HepG2 (cell line): ENCODE data around the gene HPGD. TPM values are rescaled to one million over a fixed set of nuclear protein-coding genes. Genes with fewer than 3 reads are reported as not detected.

Experiments
- ATAC-seq: fragments of 200-7000 bp; cut with Tn5 transposase; 3 replicates; pipeline ENCODE4 v1.9.1; 2020; ENCODE audit warnings: mild to moderate bottlenecking, moderate library complexity
- BruUV-seq: library from RNA; stranded (reverse); fragments of 400-500 nt; replicated peaks from 2 replicates; lab custom pipeline; 2021; lab: Mats Ljungman, UMichigan
- CTCF ChIA-PET: fragments of 300-600 bp; formaldehyde crosslinking; extraction: SDS; loops from one replicate; lab custom pipeline; 2021; ENCODE audit warnings: low total read pairs, inconsistent platforms, low intra/inter-chr PET ratio; lab: Yijun Ruan, JAX
- POLR2A ChIA-PET: fragments of 350-600 bp; sonication (Branson Sonifier 250); formaldehyde crosslinking; loops from one replicate; lab custom pipeline; 2020; ENCODE audit warnings: antibody characterized with exemption, inconsistent platforms; lab: Yijun Ruan, JAX
- DNase-seq: peaks from one replicate; pipeline ENCODE4 v3.0.0-alpha.2; 2015; ENCODE audit warnings: low spot score
- FAIRE-seq: peaks from 3 replicates; lab custom pipeline; 2011; peaks lifted over from hg19 to GRCh38; lab: Jason Lieb, UNC
- H2AFZ ChIP-seq: one replicate; pipeline ENCODE4 v1.6.1; 2011; ENCODE audit warnings: low read length, inconsistent platforms
- H3K27ac ChIP-seq: fragments of 300-600 bp; 3 replicates; pipeline ENCODE4 v1.8.0; 2011; ENCODE audit warnings: mixed run types, mild to moderate bottlenecking, mixed read lengths, low read length, inconsistent platforms; ENCODE audit not compliant: insufficient read depth; ENCODE audit errors: extremely low read length
- H3K27me3 ChIP-seq, 2 experiments: fragments of 200-600 bp in 1 of 2; 2 replicates in 1 of 2; 3 replicates in 1 of 2; pipeline versions ENCODE4 v1.6.0 to v1.8.0; 2011; ENCODE audit warnings: low read length in 2 of 2, mild to moderate bottlenecking in 2 of 2, moderate library complexity in 2 of 2, inconsistent platforms in 1 of 2; ENCODE audit not compliant: insufficient read depth in 2 of 2, control insufficient read depth in 1 of 2
- H3K36me3 ChIP-seq, 2 experiments: fragments of 200-600 bp in 1 of 2; replicated peaks in 1 of 2; 2 replicates in 1 of 2; 3 replicates in 1 of 2; pipeline versions ENCODE4 v1.5.1 to v1.8.0; 2011; ENCODE audit warnings: low read length in 2 of 2, inconsistent platforms in 1 of 2; ENCODE audit not compliant: insufficient read depth in 2 of 2, control insufficient read depth in 1 of 2
- H3K4me1 ChIP-seq: 2 replicates; pipeline ENCODE4 v1.5.1; 2012; ENCODE audit warnings: low read length, inconsistent platforms; ENCODE audit not compliant: insufficient read depth
- H3K4me2 ChIP-seq: 2 replicates; pipeline ENCODE4 v1.6.0; 2011; ENCODE audit warnings: low read depth, low read length, inconsistent platforms
- H3K4me3 ChIP-seq, 3 experiments: fragments of 200-600 bp in 1 of 3; sonication (generic), shearing (Covaris generic) in 1 of 3; replicated peaks in 1 of 3; 2 replicates each; pipeline ENCODE4 v1.5.1; 2011 to 2016; ENCODE audit warnings: low read length in 3 of 3, inconsistent platforms in 2 of 3, low read depth in 2 of 3, mild to moderate bottlenecking in 2 of 3, control low read depth in 1 of 3, mixed read lengths in 1 of 3; ENCODE audit not compliant: insufficient read depth in 1 of 3
- H3K79me2 ChIP-seq: one replicate; pipeline ENCODE4 v1.6.1; 2011; ENCODE audit warnings: low read length, inconsistent platforms; ENCODE audit not compliant: insufficient read depth
- H3K9ac ChIP-seq: 2 replicates; pipeline ENCODE4 v1.6.0; 2011; ENCODE audit warnings: mild to moderate bottlenecking, low read depth, low read length, inconsistent platforms; ENCODE audit not compliant: insufficient read depth
- H3K9me3 ChIP-seq: 2 replicates; pipeline ENCODE4 v1.5.1; 2012; ENCODE audit warnings: mild to moderate bottlenecking, low read length
- H4K20me1 ChIP-seq: 2 replicates; pipeline ENCODE4 v1.6.0; 2011; ENCODE audit warnings: inconsistent platforms, mild to moderate bottlenecking, low read length, moderate library complexity; ENCODE audit not compliant: insufficient read depth
- AHDC1 ChIP-seq: sonication (generic); formaldehyde crosslinking; IDR thresholded peaks from 2 replicates; pipeline ENCODE4 v1.5.1; 2020; ENCODE audit warnings: mild to moderate bottlenecking, missing genetic modification reagents, borderline replicate concordance
- PRDM15 ChIP-seq: sonication (generic); formaldehyde crosslinking; IDR thresholded peaks from 2 replicates; pipeline ENCODE4 v1.4.0; 2020; ENCODE audit warnings: missing genetic modification reagents
- RFX3 ChIP-seq: IDR thresholded peaks from 2 replicates; pipeline ENCODE4 v1.6.1; 2016; ENCODE audit warnings: missing biosample characterization, missing genetic modification reagents
- ZNF781 ChIP-seq: sonication (generic); formaldehyde crosslinking; IDR thresholded peaks from 2 replicates; pipeline ENCODE4 v1.5.1; 2020; ENCODE audit warnings: borderline replicate concordance, mild to moderate bottlenecking, missing genetic modification reagents; ENCODE audit errors: not compliant biosample characterization
- ZSCAN5A ChIP-seq: sonication (generic); formaldehyde crosslinking; IDR thresholded peaks from 2 replicates; pipeline ENCODE4 v1.8.0; 2022; ENCODE audit warnings: mild to moderate bottlenecking, missing genetic modification reagents, borderline replicate concordance
- WGBS: methylation state at CpG from one replicate; pipeline ENCODE4 v1.1.6; 2017; ENCODE audit warnings: low lambda C conversion rate; 5-methylcytosine and 5-hydroxymethylcytosine counted together
- in situ Hi-C: cut with HindIII; loops from 2 replicates; pipeline ENCODE4 v1.10.0; 2017; ENCODE audit warnings: low pct_unique_long_range_greater_than_20kb; ENCODE audit not compliant: extremely low pct_ligation_motif_present
- intact Hi-C: fragments of 100-400 bp; cut with micrococcal nuclease; formaldehyde crosslinking; loops from one replicate; pipeline ENCODE4 v1.10.0; 2022; ENCODE audit not compliant: unreplicated experiment
- polyA plus RNA-seq, 8 experiments: library from polyadenylated mRNA; depleted of rRNA in 3 of 8; stranded (reverse) in 7 of 8; unstranded in 1 of 8; fragments of >200 nt; fragmentation: Illumina TruSeq in 4 of 8; extraction: Trizol in 4 of 8; gene quantifications; 2 replicates each; pipeline versions ENCODE4 v1.2.1 to v1.2.3, GENCODE V29; 2011 to 2016; ENCODE audit warnings: low read depth in 4 of 8, missing spikeins in 1 of 8, mixed read lengths in 1 of 8; ENCODE audit not compliant: insufficient read depth in 1 of 8
- total RNA-seq, 5 experiments: library from RNA; depleted of rRNA; stranded (reverse); fragments of >200 nt; fragmentation: Illumina TruSeq; extraction: Trizol; gene quantifications; 2 replicates each; pipeline ENCODE4 v1.2.3, GENCODE V29; 2016; ENCODE audit warnings: low read depth in 1 of 5

The HPGD gene
- total and polyA plus RNA-seq, 2 of the 13 experiments (the other 11 are each of a cell fraction or from before 2014, with no cell fraction given): 0.13 to 0.24 TPM

DNA sequence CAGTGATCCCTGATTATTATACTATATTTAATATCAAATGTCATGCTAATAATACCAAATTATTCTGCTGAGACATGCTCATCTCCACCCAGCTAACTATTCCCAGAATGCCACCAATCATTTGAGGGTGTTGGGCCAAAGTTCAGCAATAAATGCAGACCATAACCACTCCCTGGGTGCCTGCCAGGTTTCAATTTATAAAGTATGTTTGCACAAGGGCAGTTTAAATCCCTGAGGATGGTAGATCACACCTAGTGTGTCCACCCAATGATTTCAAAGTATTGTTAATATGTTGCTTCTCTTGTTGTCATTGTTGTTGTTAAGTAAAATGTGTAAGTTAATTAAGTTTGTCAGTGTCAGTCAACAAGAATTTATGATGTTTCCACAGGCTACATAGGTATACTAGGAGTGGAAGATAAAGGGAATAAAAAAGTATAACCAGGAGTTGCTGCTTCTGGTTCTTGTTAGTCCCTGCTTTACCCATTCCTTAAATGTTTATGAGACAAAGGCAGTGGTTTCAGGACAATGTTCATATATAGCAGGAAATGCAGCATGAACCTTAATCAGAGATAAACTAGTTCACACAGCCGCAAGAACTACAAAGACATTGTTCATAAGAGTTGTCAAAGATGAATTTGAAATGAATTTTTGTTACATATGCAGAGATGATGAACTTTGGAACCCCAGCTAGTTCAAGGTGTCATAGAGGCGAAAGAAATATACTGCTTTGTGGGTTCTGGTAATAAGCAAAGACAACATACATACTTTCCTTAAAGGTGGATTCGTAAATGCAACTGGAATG is 25.5 kb downstream of the HPGD start:
- in situ Hi-C loops (no loop called here), intact Hi-C loops (no loop called here)
- ChIA-PET POLR2A (no interaction called here), CTCF (no interaction called here)
- Histone ChIP-seq H3K4me1 (no peaks in the 10 kb centered on the region), H2AFZ (no peak overlapping the region), H3K9ac (no peak overlapping the region), H3K36me3 (no peaks in the 10 kb centered on the region), H3K4me3 (no peak overlapping the region), H3K4me2 (no peak overlapping the region), H3K79me2 (no peaks in the 10 kb centered on the region), H3K27me3 (no peaks in the 10 kb centered on the region), H3K9me3 (no peaks in the 10 kb centered on the region), H3K27ac (no peak overlapping the region), H4K20me1 (no peaks in the 10 kb centered on the region)
- BruUV-seq: no TSS peak
- TF ChIP-seq PRDM15 (CRISPR knock-in tag): no peak
- ATAC-seq (no peak), DNase-seq (no peak), FAIRE-seq (no peak)
- 36% methylated on average over 3 of the region's 3 CpGs for WGBS

DNA sequence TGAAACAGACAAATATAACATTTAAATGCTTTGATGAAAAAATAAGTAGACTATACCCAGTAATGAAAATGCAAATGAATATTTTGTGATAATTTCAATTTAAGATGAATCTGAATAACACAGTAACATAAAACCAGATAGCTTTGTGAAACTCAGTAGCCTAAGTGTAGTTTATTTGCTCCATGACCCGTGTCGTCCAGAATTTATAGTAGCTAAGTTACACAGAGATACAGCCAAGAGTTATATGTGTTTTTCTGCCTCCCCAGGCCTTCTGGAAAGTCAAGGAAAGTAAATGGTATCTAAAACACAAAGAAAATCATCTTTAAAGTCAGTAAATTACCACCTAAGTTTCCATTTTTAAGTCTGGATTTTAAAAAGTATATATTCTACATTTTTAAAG is 26.7 kb downstream of the HPGD start:
- Histone ChIP-seq H3K4me1 (no peaks in the 10 kb centered on the region), H3K9me3 (no peaks in the 10 kb centered on the region), H2AFZ (no peak overlapping the region), H3K79me2 (no peaks in the 10 kb centered on the region), H3K27ac (no peak overlapping the region), H3K36me3 (no peaks in the 10 kb centered on the region), H3K9ac (no peak overlapping the region), H3K4me3 (no peak overlapping the region), H3K4me2 (no peak overlapping the region), H4K20me1 (no peaks in the 10 kb centered on the region), H3K27me3 (no peaks in the 10 kb centered on the region)
- ATAC-seq: no peak
- CTCF ChIA-PET: no interaction called here
- no TSS peak for BruUV-seq
- in situ Hi-C loops: no loop called here
- no peak for DNase-seq
- 3% methylated on average over 2 of the region's 2 CpGs for WGBS
- POLR2A ChIA-PET: no interaction called here
- intact Hi-C loops: no loop called here
- FAIRE-seq: no peak
- no peak for TF ChIP-seq AHDC1 (CRISPR knock-in tag)
- no peak for TF ChIP-seq ZNF781 (CRISPR knock-in tag)
- no peak for TF ChIP-seq ZSCAN5A (CRISPR knock-in tag)
- TF ChIP-seq RFX3 (CRISPR knock-in tag): no peak
